Measurements from ENCODE around the gene BYSL.
A peak's percentile ranks its signal among the peaks of the same experiment; 100 is the strongest.

Gene BYSL

GRCh38 chr6:41914869-41915530 lies 6.3 kb upstream of the BYSL start:
- DNase-seq (ENCODE audit: low read depth in 3 of 3, low spot score in 1 of 3) = no peak

GRCh38 chr6:41917528-41917927 lies 3.8 kb upstream of the BYSL start:
- no peak for DNase-seq (ENCODE audit: low read depth in 3 of 3, low spot score in 1 of 3)

- no peak for DNase-seq (ENCODE audit: low read depth in 3 of 3, low spot score in 1 of 3)
Measured at GRCh38 chr6:41921712-41921998, 356 bp downstream of the BYSL start.

- no peak for DNase-seq (ENCODE audit: low read depth in 3 of 3, low spot score in 1 of 3)
Measured at GRCh38 chr6:41922154-41922553, 855 bp downstream of the BYSL start.

DNA sequence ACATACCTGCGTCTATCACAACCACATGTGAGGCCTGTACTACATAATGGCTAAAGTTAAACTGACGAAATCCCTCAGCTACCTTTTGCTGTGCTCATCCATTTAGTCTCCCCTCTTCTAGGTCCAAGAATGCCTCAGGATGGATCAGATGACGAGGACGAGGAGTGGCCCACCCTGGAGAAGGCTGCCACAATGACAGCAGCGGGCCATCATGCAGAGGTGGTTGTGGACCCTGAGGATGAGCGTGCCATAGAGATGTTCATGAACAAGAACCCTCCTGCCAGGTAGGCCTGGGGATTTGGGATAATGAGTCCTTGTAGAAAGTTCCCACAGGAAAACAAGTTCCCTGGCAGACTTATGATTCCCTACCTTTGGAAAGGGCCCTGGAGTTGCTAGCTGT lies 6.0 kb downstream of the BYSL start:
- DNase-seq (ENCODE audit: low read depth in 3 of 3, low spot score in 1 of 3) = no peak

- DNase-seq (ENCODE audit: low read depth in 3 of 3, low spot score in 1 of 3) = no peak
Measured at GRCh38 chr6:41929924-41930323, 8.6 kb downstream of the BYSL start.

DNA sequence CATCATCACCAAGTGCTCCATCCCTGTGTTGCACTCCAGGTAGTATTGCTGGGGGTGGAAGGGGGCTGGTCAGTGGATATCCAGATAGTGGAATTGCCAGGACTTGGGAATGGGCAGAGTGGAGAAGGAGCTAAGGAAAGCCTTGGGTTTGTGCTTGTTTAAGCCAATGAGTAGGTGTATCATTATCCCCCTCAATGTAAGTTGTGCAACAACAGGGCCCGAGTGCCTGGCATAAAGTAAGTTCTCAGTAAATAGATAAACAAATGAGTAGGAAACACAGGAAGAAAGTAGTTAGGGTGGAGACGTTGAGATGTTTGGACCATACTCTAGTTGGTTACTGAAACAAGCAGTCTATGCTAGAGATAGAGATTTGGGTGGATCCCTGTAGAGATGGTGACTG lies 10.5 kb downstream of the BYSL start:
- DNase-seq (ENCODE audit: low read depth in 3 of 3, low spot score in 1 of 3) = no peak

DNA sequence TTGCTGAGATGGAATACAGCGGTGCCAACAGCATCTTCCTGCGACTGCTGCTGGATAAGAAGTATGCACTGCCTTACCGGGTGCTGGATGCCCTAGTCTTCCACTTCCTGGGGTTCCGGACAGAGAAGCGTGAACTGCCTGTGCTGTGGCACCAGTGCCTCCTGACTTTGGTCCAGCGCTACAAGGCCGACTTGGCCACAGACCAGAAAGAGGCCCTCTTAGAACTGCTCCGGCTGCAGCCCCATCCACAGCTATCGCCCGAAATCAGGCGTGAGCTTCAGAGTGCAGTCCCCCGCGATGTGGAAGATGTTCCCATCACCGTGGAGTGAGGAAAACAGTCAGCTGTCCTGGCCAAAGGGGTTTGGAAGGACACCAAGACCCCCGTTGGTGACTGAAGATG lies 11.1 kb downstream of the BYSL start:
- DNase-seq (ENCODE audit: low read depth in 3 of 3, low spot score in 1 of 3) = no peak

DNA sequence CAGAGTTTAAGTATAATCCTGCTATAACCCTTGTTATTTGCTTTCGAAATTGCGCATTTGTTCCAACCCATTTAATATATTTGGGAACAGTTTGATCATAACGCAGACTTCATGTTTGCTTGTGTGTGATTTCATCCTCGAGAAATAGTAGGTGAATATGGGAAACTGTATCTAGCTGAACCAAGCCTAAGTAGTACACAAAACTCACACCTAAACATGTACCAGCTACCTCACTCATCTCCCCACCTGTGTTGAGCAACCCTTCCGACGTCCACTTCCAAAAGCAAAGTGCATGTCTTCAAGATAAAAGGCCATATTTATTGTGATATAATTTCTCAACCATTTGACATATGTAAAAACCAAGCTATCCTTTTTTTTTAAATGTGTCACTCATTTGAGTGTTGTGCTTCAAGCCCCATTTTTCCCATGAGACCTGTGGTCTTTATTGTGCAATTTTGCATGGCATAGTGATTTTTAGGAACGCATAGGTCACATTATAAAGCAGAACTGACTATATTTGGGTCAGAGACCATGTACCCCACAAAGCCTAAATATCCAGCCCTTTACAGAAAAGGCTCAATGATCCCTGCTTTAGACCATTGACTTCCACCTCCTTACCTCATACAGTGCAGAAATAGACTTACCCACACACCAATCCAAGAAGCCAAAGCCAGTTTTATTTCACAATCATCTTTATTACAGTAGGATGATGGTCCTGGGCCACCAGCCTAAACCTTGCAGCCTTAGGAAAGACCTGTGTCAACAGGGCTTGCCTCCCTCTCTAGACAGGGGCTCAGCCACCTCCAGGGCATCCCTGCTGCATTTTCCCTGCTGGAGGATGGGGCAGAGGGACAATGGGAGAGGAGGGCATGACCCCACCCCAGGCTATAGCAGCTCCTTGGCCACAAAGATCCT lies 13.2 kb downstream of the BYSL start:
- DNase-seq (ENCODE audit: low read depth in 3 of 3, low spot score in 1 of 3) = no peak

- no peak for DNase-seq (ENCODE audit: low read depth in 3 of 3, low spot score in 1 of 3)
Measured at GRCh38 chr6:41935193-41935574, 13.9 kb downstream of the BYSL start.

DNA sequence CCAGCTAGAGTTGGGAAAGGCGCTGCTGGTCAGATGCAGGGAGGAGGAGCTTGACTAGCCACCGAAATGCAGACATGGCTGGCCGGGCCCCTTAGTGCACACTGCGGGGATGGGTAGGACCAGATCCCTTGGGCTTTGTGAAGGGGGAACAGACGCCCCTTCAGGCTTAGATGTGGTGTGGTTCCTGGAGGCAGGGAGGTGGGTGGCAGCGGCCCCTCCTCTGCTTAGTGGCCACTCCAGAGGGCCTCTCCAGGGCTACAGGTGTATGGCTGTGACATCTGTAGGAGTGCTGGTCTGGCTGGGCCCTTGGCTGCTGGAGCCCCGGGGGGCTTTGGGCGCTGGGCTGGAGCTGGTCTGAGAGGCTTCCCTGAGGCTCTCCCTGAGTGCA lies 14.4 kb downstream of the BYSL start:
- DNase-seq (ENCODE audit: low read depth in 3 of 3, low spot score in 1 of 3) = no peak

DNA sequence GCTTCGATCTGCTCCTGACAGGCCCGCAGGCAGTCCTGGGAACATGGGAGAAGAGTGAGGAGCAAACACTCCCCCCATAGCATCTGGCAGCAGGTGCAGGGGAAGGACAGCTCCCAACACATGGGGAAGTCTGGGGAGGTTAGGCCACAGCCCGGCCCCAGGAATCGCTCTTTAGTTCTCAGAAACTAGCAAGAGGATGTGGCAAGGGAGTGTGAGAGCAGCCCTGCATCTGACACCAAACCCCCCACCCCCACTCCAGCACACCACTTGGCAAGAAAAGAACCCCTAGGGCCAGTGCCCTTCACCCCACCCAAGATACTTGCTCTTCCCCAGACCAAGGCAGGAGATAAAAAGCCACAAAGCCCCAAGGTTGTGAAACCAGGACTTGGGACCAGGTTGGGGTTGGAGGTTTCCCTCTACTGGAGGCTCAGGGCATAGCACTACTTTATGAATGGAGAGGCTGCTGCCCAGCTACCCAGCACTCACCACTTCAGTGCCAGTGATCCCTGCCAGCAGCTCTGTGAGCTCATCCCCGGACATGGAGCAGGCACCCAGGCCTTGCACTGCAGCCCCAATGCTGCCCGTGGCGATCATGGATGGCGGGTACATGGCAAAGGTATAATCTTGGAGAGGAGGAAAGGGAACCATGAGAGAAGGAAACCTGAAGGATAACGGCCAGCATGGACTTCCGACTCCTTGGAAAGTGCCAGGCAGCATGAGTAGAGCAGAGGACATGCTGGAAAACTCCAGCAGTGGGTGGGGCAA lies 15.0 kb downstream of the BYSL start:
- peak in 1 of 3 donors; percentile 22 for DNase-seq (ENCODE audit: low read depth in 3 of 3, low spot score in 1 of 3)

GRCh38 chr6:41937472-41937860 lies 16.2 kb downstream of the BYSL start:
- DNase-seq (ENCODE audit: low read depth in 3 of 3, low spot score in 1 of 3) = no peak

DNA sequence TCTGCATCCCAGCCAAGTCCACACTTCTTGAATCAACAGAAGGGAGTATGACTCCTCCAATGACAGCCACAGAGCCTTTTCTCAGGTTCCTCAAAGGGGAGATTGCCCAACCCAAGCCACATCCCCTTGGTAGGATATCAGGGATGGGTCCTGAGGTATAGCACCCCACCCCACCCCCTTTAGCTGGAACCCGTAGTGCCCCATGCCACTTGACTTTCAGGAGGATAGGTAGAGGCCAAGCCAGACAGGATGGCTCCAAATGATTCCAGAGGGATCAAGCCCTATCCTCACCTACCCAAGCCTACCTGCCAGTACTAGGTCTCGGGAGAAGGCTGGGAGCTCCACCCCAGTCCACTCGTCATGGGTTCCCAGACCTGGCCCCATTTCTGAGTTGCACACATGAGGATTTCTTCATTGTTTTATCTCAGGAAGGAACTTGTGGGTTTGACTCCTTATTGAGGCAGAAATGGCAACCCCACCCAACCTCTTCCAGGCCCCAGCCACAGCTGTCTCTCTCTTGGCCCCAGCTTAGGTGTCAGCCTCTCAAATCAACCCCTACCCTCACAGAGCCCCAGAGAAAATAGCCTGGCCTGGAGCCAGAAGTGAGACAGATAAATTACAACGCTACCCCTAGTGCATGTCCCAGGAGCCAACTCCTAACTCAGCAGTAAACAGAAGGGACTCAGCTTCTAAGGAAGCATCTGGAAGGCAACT lies 16.7 kb downstream of the BYSL start:
- DNase-seq (ENCODE audit: low read depth in 3 of 3, low spot score in 1 of 3) = no peak

GRCh38 chr6:41938590-41939175 lies 17.4 kb downstream of the BYSL start:
- no peak for DNase-seq (ENCODE audit: low read depth in 3 of 3, low spot score in 1 of 3)

DNA sequence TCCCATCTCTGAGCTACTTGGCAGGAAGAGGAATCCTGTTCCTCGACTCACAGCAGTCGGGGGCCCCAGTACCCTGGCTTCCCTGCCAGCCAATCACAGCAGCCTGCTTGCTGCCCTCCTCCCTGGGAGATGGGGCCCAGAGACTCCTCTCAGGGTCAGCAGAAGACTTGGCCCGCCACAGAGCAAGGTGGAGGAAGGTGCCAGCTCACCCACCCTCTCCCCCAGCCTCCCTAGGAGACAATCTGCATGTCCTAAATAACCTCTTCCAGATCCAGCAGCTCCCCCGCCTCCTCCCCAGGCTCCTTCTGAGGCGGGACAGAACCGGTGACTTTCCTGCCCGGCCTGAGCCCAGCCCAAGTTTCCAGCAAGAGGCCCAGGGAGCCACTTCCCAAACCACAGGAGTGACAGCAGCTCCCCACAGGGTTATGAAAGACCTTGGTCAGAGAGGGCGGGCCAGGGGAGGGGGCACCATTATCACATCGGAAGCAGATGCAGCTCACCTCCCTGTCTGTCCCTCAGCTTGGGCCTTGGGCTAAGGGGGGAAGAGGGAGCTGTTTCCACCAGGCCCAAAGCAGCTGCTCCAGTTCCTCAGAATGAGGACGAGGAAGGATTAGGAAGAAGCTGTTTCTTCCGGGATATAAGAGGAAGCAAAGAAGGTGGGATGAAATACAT lies 18.0 kb downstream of the BYSL start:
- no peak for DNase-seq (ENCODE audit: low read depth in 3 of 3, low spot score in 1 of 3)

DNA sequence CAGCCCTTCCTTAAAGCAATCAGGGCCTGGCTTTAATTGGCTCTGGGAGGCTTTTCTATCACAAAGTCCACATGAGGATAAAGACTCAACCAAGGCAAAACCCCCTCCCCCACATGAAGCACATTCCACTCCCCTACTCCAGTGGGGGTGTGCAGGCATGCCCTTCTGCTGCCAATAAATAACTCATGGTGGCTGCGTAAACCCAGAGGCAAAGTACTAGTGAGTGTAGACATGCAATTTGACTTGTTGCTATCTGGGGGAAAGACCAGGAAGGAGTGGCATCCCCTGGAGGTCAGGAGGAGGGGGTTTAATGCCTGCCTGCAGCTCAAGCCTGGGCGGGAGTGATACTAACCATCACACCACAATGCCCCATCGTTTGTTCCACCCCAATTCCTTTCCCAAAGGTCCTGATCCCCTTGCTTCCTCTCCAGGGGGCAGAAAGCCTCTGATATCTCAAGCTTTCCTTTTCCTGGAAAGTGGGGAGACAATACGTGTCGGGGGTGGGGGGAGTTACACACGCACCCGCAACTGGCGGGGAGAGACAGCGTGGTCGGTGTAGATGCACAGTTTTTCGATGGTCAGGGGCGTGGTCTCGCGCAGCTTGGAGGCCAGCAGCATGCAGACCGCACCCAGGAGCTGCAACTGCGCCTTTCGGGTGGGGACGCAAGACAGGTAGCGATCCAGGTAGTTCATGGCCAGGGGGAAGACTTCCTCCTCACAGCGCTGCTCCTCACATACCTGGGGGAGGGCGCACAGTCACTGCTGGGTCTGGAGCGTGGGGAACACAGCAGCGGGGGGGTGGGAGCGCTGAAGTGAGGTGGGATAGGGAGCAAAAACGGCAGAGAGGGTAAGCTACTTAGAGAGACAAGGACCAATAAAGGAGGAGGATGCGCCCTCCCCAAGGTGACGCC lies 18.8 kb downstream of the BYSL start:
- DNase-seq (ENCODE audit: low read depth in 3 of 3, low spot score in 1 of 3) = no peak

DNA sequence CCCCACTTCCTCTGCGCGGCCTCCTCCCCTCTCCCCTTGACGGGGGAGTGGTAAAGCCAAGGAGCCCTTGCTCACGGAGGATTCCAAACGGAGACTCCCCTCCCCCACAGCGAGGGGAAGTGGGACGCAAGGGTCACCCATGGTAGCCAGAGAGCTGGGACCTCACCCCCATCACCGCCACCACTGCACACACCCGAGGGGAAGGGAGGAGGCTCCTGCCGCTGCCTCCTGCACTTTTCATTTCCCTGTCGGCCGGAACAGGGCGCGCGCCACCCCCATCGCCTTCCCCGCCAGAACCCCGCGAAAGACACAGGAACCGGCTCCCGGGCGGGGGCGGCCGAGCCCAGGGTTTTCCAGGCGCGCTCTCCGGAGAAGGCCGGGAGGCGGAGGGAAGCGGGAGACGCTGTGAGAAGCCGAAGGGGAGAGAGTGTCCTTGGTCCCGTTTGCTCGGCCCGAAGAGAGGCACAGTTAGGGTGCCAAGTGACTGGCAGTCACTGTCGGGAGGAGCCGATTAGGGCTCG lies 19.5 kb downstream of the BYSL start:
- peak in 1 of 3 donors; percentile 33 for DNase-seq (ENCODE audit: low read depth in 3 of 3, low spot score in 1 of 3)
